GM12874 (cell line): ENCODE measurements around the gene KIFC1.

Experiments used
- CTCF ChIP-seq: IDR thresholded peaks from 2 replicates; pipeline ENCODE4 v1.5.1; 2011; ENCODE audit warnings: low read depth, mild to moderate bottlenecking, control low read depth, low read length, moderate library complexity; ENCODE audit not compliant: insufficient read depth

The KIFC1 gene

DNA sequence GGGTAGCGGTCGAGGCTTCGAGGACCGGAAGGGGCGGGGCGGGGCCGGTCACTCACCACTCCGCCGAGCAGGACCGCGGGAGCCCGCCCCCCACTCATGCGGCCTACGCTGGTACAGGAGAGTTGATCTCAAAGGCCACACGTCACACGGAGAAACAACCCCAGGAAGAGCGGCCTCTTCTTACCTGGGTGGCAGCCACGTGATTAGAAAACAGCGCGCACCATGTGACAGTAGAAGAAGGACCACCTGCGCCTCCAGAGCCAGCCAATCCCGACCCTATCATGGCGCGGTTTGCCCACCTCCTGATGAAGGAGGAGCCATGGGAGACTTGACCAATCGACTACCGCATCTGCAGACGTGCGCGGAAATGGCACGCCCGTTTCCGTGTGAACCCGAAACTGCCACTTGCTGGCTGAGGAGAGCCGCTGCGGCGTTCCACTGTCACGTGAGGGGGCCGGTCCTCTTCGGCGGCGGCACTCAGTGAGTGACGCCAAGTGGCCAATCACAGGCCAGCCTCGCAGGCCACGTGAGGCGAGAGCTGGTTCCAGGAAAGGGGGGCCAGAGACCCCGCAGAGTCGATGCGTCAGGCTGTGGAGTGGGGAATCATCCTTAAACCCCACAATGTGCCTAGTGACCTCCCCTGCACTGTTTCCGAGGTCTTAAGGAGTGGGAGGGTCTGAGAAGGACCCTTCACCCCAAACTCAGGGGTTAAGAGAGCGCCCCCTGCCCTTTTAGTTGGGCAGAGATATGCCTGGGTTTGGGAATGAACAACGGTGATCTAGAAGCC is 26.5 kb downstream of the KIFC1 start, which contains the start of gene CUTA:
CUTA (minus strand) TSS at position 205 of the 787 bp plus-strand sequence; CDS start at position 98, 107 bp downstream.
- TF ChIP-seq CTCF: peak; percentile 48

GRCh38 chr6:33418690-33419291 is 27.2 kb downstream of the KIFC1 start:
- no peak for TF ChIP-seq CTCF

- no peak for TF ChIP-seq CTCF
These were observed 28.2 kb downstream of the KIFC1 start, which contains the start of gene SYNGAP1 for GRCh38 chr6:33419580-33420490. Gene SYNGAP1, plus strand, starts transcription at chr6:33420065. Its CDS starts 200 bp downstream, at chr6:33420265.

- no peak for TF ChIP-seq CTCF
These were observed 29.1 kb downstream of the KIFC1 start for GRCh38 chr6:33420491-33421343.

DNA sequence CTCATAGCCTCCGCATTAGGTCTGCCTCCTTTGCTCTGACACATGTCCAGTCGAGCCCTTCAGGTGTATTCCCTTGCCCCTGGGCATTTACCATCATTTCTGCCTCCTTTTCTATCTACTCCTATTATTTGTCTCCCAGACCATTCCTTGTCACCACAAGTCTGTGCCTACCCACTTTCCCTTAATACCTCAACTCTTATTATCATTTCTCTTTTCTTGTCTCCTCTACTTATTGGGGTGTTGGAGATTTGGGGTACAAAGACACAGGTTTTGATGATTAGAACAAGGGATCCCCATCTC is 29.7 kb downstream of the KIFC1 start:
- no peak for TF ChIP-seq CTCF

- TF ChIP-seq CTCF: no peak
These were observed 32.2 kb downstream of the KIFC1 start for GRCh38 chr6:33423777-33424176.
